ENCODE results near the gene SLC6A9. TPM values are rescaled to one million over a fixed set of nuclear protein-coding genes. Genes with fewer than 3 reads are reported as not detected.

The SLC6A9 gene
- polyA plus RNA-seq, 2 of the 4 experiments (the other 2 are of a cell fraction): 9.0 to 17.7 TPM

DNA sequence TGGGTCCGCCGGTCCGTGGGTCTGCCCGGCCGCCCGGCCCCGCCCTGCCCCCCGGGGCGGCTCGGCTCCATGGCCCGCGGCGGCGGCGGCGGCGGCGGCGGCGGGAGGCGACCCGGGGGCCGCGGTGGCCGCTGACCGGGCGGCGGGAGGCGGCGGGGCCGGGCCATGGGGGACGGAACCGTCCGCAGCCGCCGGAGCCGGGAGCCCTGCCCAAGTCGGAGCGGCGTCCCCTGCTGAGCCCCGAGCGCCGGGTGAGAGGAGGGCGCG, 52.1 kb downstream of the SLC6A9 start:
- ChIA-PET POLR2A (no interaction called here), CTCF (no interaction called here)
- Histone ChIP-seq H3K9me3 (no peaks in the 10 kb centered on the region), H3K4me2 (peak overlapping the region; percentile 91), H3K4me1 (peaks cover 34% of the 10 kb centered on the region; the same call in 2 of the 3 replicates), H3K27ac (peak overlapping the region; percentile 84 to 100), H3K4me3 (peak overlapping the region; percentile 95)
- ATAC-seq: no peak
- FAIRE-seq: no peak
- no peak for TF ChIP-seq SMC3 (IDR thresholded peaks at IDR 0.05)
- no peak for TF ChIP-seq KDM5A (IDR thresholded peaks at IDR 0.05)
- TF ChIP-seq RNF2 (IDR thresholded peaks at IDR 0.05; ENCODE audit: borderline replicate concordance, low read depth): no peak
- TF ChIP-seq CBX8 (IDR thresholded peaks at IDR 0.05): no peak
- TF ChIP-seq, protein P1, sequence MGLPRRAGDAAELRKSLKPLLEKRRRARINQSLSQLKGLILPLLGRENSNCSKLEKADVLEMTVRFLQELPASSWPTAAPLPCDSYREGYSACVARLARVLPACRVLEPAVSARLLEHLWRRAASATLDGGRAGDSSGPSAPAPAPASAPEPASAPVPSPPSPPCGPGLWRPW (IDR thresholded peaks at IDR 0.05): no peak
- no peak for TF ChIP-seq RARB (CRISPR knock-in tag; IDR thresholded peaks at IDR 0.05)
- TF ChIP-seq ZC3H11A (IDR thresholded peaks at IDR 0.05): no peak
- no peak for TF ChIP-seq NR3C1 (IDR thresholded peaks at IDR 0.05)
- no peak for TF ChIP-seq RCOR1 (IDR thresholded peaks at IDR 0.05; ENCODE audit: low read depth, low read length)
- TF ChIP-seq KDM1A (IDR thresholded peaks at IDR 0.05; ENCODE audit: low read depth): no peak
- TF ChIP-seq FOSB (CRISPR knock-in tag; IDR thresholded peaks at IDR 0.05): no peak
- TF ChIP-seq MAFK (IDR thresholded peaks at IDR 0.05; ENCODE audit: partially characterized antibody): no peak
- TF ChIP-seq EP300 (IDR thresholded peaks at IDR 0.05): no peak
- TF ChIP-seq HEYL (CRISPR knock-in tag; IDR thresholded peaks at IDR 0.05): no peak
- TF ChIP-seq E2F6 (IDR thresholded peaks at IDR 0.05; ENCODE audit: borderline replicate concordance, low read depth): no peak
- TF ChIP-seq, protein P2, sequence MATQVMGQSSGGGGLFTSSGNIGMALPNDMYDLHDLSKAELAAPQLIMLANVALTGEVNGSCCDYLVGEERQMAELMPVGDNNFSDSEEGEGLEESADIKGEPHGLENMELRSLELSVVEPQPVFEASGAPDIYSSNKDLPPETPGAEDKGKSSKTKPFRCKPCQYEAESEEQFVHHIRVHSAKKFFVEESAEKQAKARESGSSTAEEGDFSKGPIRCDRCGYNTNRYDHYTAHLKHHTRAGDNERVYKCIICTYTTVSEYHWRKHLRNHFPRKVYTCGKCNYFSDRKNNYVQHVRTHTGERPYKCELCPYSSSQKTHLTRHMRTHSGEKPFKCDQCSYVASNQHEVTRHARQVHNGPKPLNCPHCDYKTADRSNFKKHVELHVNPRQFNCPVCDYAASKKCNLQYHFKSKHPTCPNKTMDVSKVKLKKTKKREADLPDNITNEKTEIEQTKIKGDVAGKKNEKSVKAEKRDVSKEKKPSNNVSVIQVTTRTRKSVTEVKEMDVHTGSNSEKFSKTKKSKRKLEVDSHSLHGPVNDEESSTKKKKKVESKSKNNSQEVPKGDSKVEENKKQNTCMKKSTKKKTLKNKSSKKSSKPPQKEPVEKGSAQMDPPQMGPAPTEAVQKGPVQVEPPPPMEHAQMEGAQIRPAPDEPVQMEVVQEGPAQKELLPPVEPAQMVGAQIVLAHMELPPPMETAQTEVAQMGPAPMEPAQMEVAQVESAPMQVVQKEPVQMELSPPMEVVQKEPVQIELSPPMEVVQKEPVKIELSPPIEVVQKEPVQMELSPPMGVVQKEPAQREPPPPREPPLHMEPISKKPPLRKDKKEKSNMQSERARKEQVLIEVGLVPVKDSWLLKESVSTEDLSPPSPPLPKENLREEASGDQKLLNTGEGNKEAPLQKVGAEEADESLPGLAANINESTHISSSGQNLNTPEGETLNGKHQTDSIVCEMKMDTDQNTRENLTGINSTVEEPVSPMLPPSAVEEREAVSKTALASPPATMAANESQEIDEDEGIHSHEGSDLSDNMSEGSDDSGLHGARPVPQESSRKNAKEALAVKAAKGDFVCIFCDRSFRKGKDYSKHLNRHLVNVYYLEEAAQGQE (IDR thresholded peaks at IDR 0.05): no peak
- TF ChIP-seq FOXS1 (CRISPR knock-in tag; IDR thresholded peaks at IDR 0.05): no peak
- no CpG with 5 or more reads among the region's 45 CpGs for WGBS (ENCODE audit: missing lambda C conversion rate)
- DNase-seq (ENCODE audit: low read depth in 1 of 2, low spot score in 1 of 2): no peak

GRCh38 chr1:43978551-43979260, 52.6 kb downstream of the SLC6A9 start, which contains the start of gene B4GALT2:
Gene B4GALT2 (plus strand): TSS chr1:43979210. CDS start chr1:43981161, 1,951 bp downstream.
- CTCF ChIA-PET: interaction anchor here (1.3 to 1.8 kb wide), 5 partner anchors 12 to 215 kb away, joined by 3 to 7 read pairs (median 5); no protein-coding TSS in a partner anchor
- POLR2A ChIA-PET: no interaction called here
- WGBS (ENCODE audit: missing lambda C conversion rate): 13% methylated on average over 19 of the region's 54 CpGs
- no peak for TF ChIP-seq JUNB (IDR thresholded peaks at IDR 0.05)
- TF ChIP-seq PBX3 (IDR thresholded peaks at IDR 0.05): 0 out of 2 replicates have a peak, but pooled peaks have one; percentile 6
- TF ChIP-seq MAFK (IDR thresholded peaks at IDR 0.05; ENCODE audit: partially characterized antibody): no peak
- no peak for TF ChIP-seq ZFP36 (IDR thresholded peaks at IDR 0.05; ENCODE audit: borderline replicate concordance, partially characterized antibody)
- TF ChIP-seq CHD4 (IDR thresholded peaks at IDR 0.05; ENCODE audit: borderline replicate concordance): no peak
- TF ChIP-seq POLR2A (IDR thresholded peaks at IDR 0.05; ENCODE audit: low read length): peak; percentile 13; the same call in 1 of the 2 replicates
- TF ChIP-seq MAZ (IDR thresholded peaks at IDR 0.05; ENCODE audit: borderline replicate concordance, low read depth, low read length): no peak
- no peak for TF ChIP-seq RCOR1 (IDR thresholded peaks at IDR 0.05; ENCODE audit: low read depth, low read length)
- no peak for TF ChIP-seq JUN (IDR thresholded peaks at IDR 0.05)
- Histone ChIP-seq H3K9me3 (no peaks in the 10 kb centered on the region), H3K4me2 (peak within 1 kb of the TSS; percentile 91), H3K27ac (peak within 1 kb of the TSS; percentile 84 to 100), H3K4me3 (peak within 1 kb of the TSS; percentile 95), H3K4me1 (peaks cover 37% of the 10 kb centered on the region; the same call in 2 of the 3 replicates)
- ATAC-seq (peak in 1 of 2 experiments; percentile 15; a peak in 2 of 6 replicates), DNase-seq (ENCODE audit: low read depth in 1 of 2, low spot score in 1 of 2) (no peak), FAIRE-seq (no peak)
